HEK293T (cell line): ENCODE data around the gene LMTK2.

Experiments used
- CTCF ChIA-PET: fragments of 350-600 bp; formaldehyde crosslinking; extraction: SDS; loops from one replicate; lab custom pipeline; 2021; ENCODE audit warnings: antibody characterized with exemption, inconsistent platforms; lab: Yijun Ruan, JAX
- POLR2A ChIA-PET: fragments of 350-600 bp; formaldehyde crosslinking; extraction: SDS; loops from one replicate; lab custom pipeline; 2020; ENCODE audit warnings: antibody characterized with exemption, inconsistent platforms; lab: Yijun Ruan, JAX
- DNase-seq: peaks from one replicate; pipeline ENCODE4 v3.0.0; 2012; ENCODE audit warnings: mixed read lengths; ENCODE audit errors: extremely low spot score
- ARNT ChIP-seq: fragments of 450-650 bp; IDR thresholded peaks from 2 replicates; pipeline ENCODE4 v1.6.1; 2017; ENCODE audit warnings: mild to moderate bottlenecking
- BHLHE40 ChIP-seq: fragments of 450-650 bp; IDR thresholded peaks from 2 replicates; pipeline ENCODE4 v1.6.1; 2016; ENCODE audit warnings: mild to moderate bottlenecking, moderate library complexity, borderline replicate concordance
- CTBP1 ChIP-seq: fragments of 450-650 bp; IDR thresholded peaks from 2 replicates; pipeline ENCODE4 v1.6.1; 2016; ENCODE audit warnings: borderline replicate concordance
- ELF4 ChIP-seq: fragments of 450-650 bp; IDR thresholded peaks from 2 replicates; pipeline ENCODE4 v1.6.1; 2017; ENCODE audit warnings: antibody characterized with exemption
- FOXA1 ChIP-seq: fragments of 450-650 bp; IDR thresholded peaks from 2 replicates; pipeline ENCODE4 v1.6.1; 2016; ENCODE audit warnings: mild to moderate bottlenecking
- FOXK2 ChIP-seq: fragments of 450-650 bp; IDR thresholded peaks from 2 replicates; pipeline ENCODE4 v1.6.1; 2016; ENCODE audit warnings: mild to moderate bottlenecking
- FOXM1 ChIP-seq: fragments of 450-650 bp; IDR thresholded peaks from 2 replicates; pipeline ENCODE4 v1.6.1; 2017; ENCODE audit warnings: mild to moderate bottlenecking, borderline replicate concordance
- HDGF ChIP-seq: fragments of 450-650 bp; IDR thresholded peaks from 2 replicates; pipeline ENCODE4 v1.6.1; 2017; ENCODE audit warnings: antibody characterized with exemption, borderline replicate concordance
- L3MBTL2 ChIP-seq: fragments of 450-650 bp; conservative IDR thresholded peaks from 2 replicates; pipeline ENCODE4 v1.6.1; 2016; ENCODE audit warnings: mild to moderate bottlenecking
- LEF1 ChIP-seq: fragments of 450-650 bp; IDR thresholded peaks from 2 replicates; pipeline ENCODE4 v1.6.1; 2017; ENCODE audit warnings: mild to moderate bottlenecking, borderline replicate concordance
- NFRKB ChIP-seq: fragments of 450-650 bp; IDR thresholded peaks from 2 replicates; pipeline ENCODE4 v1.6.1; 2016; ENCODE audit warnings: mild to moderate bottlenecking, moderate library complexity
- PKNOX1 ChIP-seq: fragments of 450-650 bp; IDR thresholded peaks from 2 replicates; pipeline ENCODE4 v1.6.1; 2016
- SP1 ChIP-seq: fragments of 450-650 bp; IDR thresholded peaks from 2 replicates; pipeline ENCODE4 v1.6.1; 2017
- SUZ12 ChIP-seq: fragments of 450-650 bp; IDR thresholded peaks from 2 replicates; pipeline ENCODE4 v1.6.1; 2016; ENCODE audit warnings: mild to moderate bottlenecking
- TARDBP ChIP-seq: fragments of 450-650 bp; IDR thresholded peaks from 2 replicates; pipeline ENCODE4 v1.6.1; 2016
- ZNF384 ChIP-seq: fragments of 450-650 bp; IDR thresholded peaks from 2 replicates; pipeline ENCODE4 v1.6.1; 2016

LMTK2 gene

GRCh38 chr7:98166668-98166970 is 60.0 kb downstream of the LMTK2 start:
- ChIA-PET POLR2A (interaction anchor here (1.0 kb wide), 1 partner anchor 144 kb away, joined by 3 read pairs; no protein-coding TSS in a partner anchor), CTCF (interaction anchor here (0.7 to 9.7 kb wide), 5 partner anchors 48 to 194 kb away, joined by 3 to 154 read pairs (median 5); no protein-coding TSS in a partner anchor)
- DNase-seq, result no peak
- TF ChIP-seq CTBP1, result no peak
- no peak for TF ChIP-seq TARDBP
- TF ChIP-seq SP1, result no peak
- TF ChIP-seq PKNOX1, result no peak
- TF ChIP-seq FOXK2, result no peak
- TF ChIP-seq L3MBTL2, result no peak
- no peak for TF ChIP-seq SUZ12
- no peak for TF ChIP-seq ZNF384
- no peak for TF ChIP-seq FOXA1
- TF ChIP-seq FOXM1, result no peak
- TF ChIP-seq BHLHE40, result no peak
- TF ChIP-seq LEF1, result no peak
- TF ChIP-seq ELF4, result no peak
- no peak for TF ChIP-seq HDGF
- no peak for TF ChIP-seq ARNT

- POLR2A ChIA-PET, result interaction anchor here (2.0 kb wide), 1 partner anchor 146 kb away, joined by 6 read pairs; no protein-coding TSS in a partner anchor
- CTCF ChIA-PET, result interaction anchor here (1.6 to 9.7 kb wide), 8 partner anchors 8 to 154 kb away, joined by 6 to 154 read pairs (median 9); partner anchors contain the start of gene LMTK2
- TF ChIP-seq SUZ12, result no peak
- no peak for TF ChIP-seq PKNOX1
- TF ChIP-seq NFRKB, result no peak
- no peak for TF ChIP-seq CTBP1
- no peak for TF ChIP-seq ELF4
- TF ChIP-seq ARNT, result no peak
- no peak for TF ChIP-seq SP1
- TF ChIP-seq HDGF, result no peak
- TF ChIP-seq ZNF384, result no peak
- no peak for TF ChIP-seq TARDBP
- no peak for TF ChIP-seq FOXM1
- no peak for TF ChIP-seq FOXA1
- no peak for TF ChIP-seq FOXK2
- TF ChIP-seq L3MBTL2, result no peak
- no peak for TF ChIP-seq LEF1
- DNase-seq, result no peak
Observed at GRCh38 chr7:98167653-98168052, 61.0 kb downstream of the LMTK2 start.

- POLR2A ChIA-PET, result interaction anchor here (2.0 kb wide), 1 partner anchor 147 kb away, joined by 6 read pairs; no protein-coding TSS in a partner anchor
- TF ChIP-seq ARNT (no peak), PKNOX1 (no peak), TARDBP (no peak), BHLHE40 (no peak), SP1 (no peak), FOXM1 (no peak), ZNF384 (no peak), FOXK2 (no peak), LEF1 (no peak), FOXA1 (no peak), CTBP1 (no peak), SUZ12 (no peak), ELF4 (no peak), NFRKB (no peak), HDGF (no peak)
- CTCF ChIA-PET, result interaction anchor here (0.7 to 9.7 kb wide), 17 partner anchors 8 to 610 kb away, joined by 3 to 154 read pairs (median 4); partner anchors contain the start of gene LMTK2
- DNase-seq, result peak; percentile 74
Observed at GRCh38 chr7:98168181-98168903, 61.7 kb downstream of the LMTK2 start.

GRCh38 chr7:98168904-98169621 is 62.4 kb downstream of the LMTK2 start:
- TF ChIP-seq ELF4, result no peak
- no peak for TF ChIP-seq FOXM1
- no peak for TF ChIP-seq TARDBP
- TF ChIP-seq CTBP1, result no peak
- TF ChIP-seq L3MBTL2, result no peak
- no peak for TF ChIP-seq SP1
- no peak for TF ChIP-seq ZNF384
- no peak for TF ChIP-seq NFRKB
- no peak for TF ChIP-seq ARNT
- TF ChIP-seq LEF1, result no peak
- TF ChIP-seq SUZ12, result no peak
- TF ChIP-seq HDGF, result no peak
- no peak for TF ChIP-seq FOXK2
- TF ChIP-seq PKNOX1, result no peak
- TF ChIP-seq FOXA1, result no peak
- DNase-seq, result no peak
- ChIA-PET POLR2A (interaction anchor here (2.0 kb wide), 1 partner anchor 147 kb away, joined by 6 read pairs; no protein-coding TSS in a partner anchor), CTCF (interaction anchor here (0.6 to 9.7 kb wide), 17 partner anchors 8 to 675 kb away, joined by 3 to 154 read pairs (median 5); partner anchors contain the start of gene LMTK2)

GRCh38 chr7:98170966-98171365 is 64.3 kb downstream of the LMTK2 start:
- TF ChIP-seq LEF1, result no peak
- no peak for TF ChIP-seq ELF4
- TF ChIP-seq ARNT, result no peak
- CTCF ChIA-PET, result interaction anchor here (0.7 to 9.7 kb wide), 2 partner anchors 21 to 148 kb away, joined by 4 to 154 read pairs; no protein-coding TSS in a partner anchor
- POLR2A ChIA-PET, result no interaction called here
- no peak for DNase-seq
